ENCODE measurements around the gene SH3PXD2A. TPM values are rescaled to one million over a fixed set of nuclear protein-coding genes. Genes with fewer than 3 reads are reported as not detected.

The SH3PXD2A gene
- total and polyA plus RNA-seq, 9 of the 15 experiments (the other 6 are each of a cell fraction or from before 2014, with no cell fraction given), result 0.41 to 9.3 (median 2.5) TPM

DNA sequence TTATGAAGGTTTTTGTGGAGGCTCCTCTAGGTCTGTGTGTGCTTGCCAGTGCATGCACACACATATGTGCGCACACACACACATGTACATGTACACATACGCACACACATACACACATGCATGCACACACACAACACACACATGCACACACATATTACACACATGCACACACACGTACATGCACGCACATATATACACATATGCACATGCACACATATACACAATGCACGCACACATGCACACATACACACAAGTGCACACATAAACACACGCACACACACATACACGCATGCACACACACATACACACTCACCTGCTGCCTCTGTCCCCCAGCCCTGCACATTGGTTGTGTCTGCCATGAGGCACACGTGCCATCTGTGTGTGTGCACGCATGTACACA lies 295.6 kb downstream of the SH3PXD2A start:
- Histone ChIP-seq H3K79me2 (ENCODE audit: control insufficient read depth, insufficient read depth, low read length) (no peaks in the 10 kb centered on the region), H3K9me1 (ENCODE audit: control insufficient read depth, insufficient read depth, low read length) (no peaks in the 10 kb centered on the region), H4K20me1 (replicated peaks; ENCODE audit: control insufficient read depth, insufficient read depth, low read length) (peaks cover under 1% of the 10 kb centered on the region; the same call in 1 of the 2 replicates), H3K27me3 (ENCODE audit: control insufficient read depth in 2 of 2, insufficient read depth in 2 of 2, low read length in 2 of 2) (peaks cover 5 to 49% of the 10 kb centered on the region in 2 experiments; a peak in 3 of 5 replicates), H3K27ac (ENCODE audit: extremely low read depth, low read depth, low read length) (no peak overlapping the region), H3K36me3 (ENCODE audit: control insufficient read depth, insufficient read depth, low read length) (no peaks in the 10 kb centered on the region), H2AFZ (ENCODE audit: low read depth, low read length) (no peak overlapping the region), H3K9me3 (replicated peaks; ENCODE audit: control insufficient read depth, insufficient read depth, low read depth, low read length) (no peaks in the 10 kb centered on the region), H3K4me3 (no peak overlapping the region), H3K4me2 (ENCODE audit: insufficient read depth, low read length) (no peak overlapping the region), H3K4me1 (replicated peaks in 1 of 2; ENCODE audit: control insufficient read depth in 2 of 2, insufficient read depth in 2 of 2, low read length in 2 of 2) (peaks cover 0 to 15% of the 10 kb centered on the region in 2 experiments; a peak in 3 of 5 replicates), H3K9ac (ENCODE audit: insufficient read depth in 1 of 2, low read depth in 2 of 2, low read length in 2 of 2) (no peak overlapping the region)
- ChIA-PET CTCF (ENCODE audit: low intra/inter-chr PET ratio) (no interaction called here), POLR2A (interaction anchor here (0.5 kb wide), 1 partner anchor 242 kb away, joined by 3 read pairs; no protein-coding TSS in a partner anchor)
- DNase-seq (ENCODE audit: extremely low read depth in 1 of 4, low spot score in 3 of 4) (no peak), FAIRE-seq (no peak), ATAC-seq (no peak)
- in situ Hi-C loops (cut with MboI) (no loop called here), intact Hi-C loops (cut with micrococcal nuclease) (loop anchor here (10.0 kb wide), 1 partner anchor 145 kb away; no protein-coding TSS in a partner anchor)
- TF ChIP-seq KDM1A (IDR thresholded peaks at IDR 0.05), result peak in 1 of 2 experiments; percentile 84; a peak in 2 of 4 replicates
- no peak for TF ChIP-seq SUPT5H (IDR thresholded peaks at IDR 0.05)
- TF ChIP-seq, protein P1, sequence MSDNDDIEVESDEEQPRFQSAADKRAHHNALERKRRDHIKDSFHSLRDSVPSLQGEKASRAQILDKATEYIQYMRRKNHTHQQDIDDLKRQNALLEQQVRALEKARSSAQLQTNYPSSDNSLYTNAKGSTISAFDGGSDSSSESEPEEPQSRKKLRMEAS (CRISPR knock-in tag; IDR thresholded peaks at IDR 0.05), result 0 out of 2 replicates have a peak, but pooled peaks have one; percentile 11
- no TSS peak for BruUV-seq (replicated peaks)
- WGBS (ENCODE audit: insufficient coverage, low coverage, missing lambda C conversion rate), result 0% methylated on average over 9 of the region's 9 CpGs

DNA sequence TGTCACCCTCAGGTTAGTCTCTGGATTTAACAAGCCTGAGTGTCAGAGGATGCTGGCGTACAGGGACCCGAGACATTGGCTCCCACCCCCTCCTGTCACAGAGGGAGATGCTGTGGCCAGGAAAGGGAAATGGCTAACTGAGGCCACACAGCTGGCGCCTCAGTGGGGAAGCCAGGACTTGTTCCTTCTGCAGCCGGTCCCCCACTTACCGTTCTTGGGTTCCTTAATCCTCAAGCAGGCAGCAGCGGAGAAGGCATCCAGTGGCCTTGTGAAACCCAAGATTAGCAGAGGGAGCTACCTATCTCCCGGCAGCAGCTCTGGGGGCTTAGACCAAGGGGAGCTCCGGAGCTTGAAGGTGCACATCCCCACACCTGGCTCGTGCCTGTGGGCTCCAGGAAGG lies 296.5 kb downstream of the SH3PXD2A start:
- Histone ChIP-seq H3K9me1 (ENCODE audit: control insufficient read depth, insufficient read depth, low read length) (no peaks in the 10 kb centered on the region), H3K27ac (ENCODE audit: extremely low read depth, low read depth, low read length) (no peak overlapping the region), H3K9me3 (replicated peaks; ENCODE audit: control insufficient read depth, insufficient read depth, low read depth, low read length) (no peaks in the 10 kb centered on the region), H2AFZ (ENCODE audit: low read depth, low read length) (no peak overlapping the region), H3K9ac (ENCODE audit: insufficient read depth in 1 of 2, low read depth in 2 of 2, low read length in 2 of 2) (no peak overlapping the region), H3K27me3 (ENCODE audit: control insufficient read depth in 2 of 2, insufficient read depth in 2 of 2, low read length in 2 of 2) (peaks cover 5 to 57% of the 10 kb centered on the region in 2 experiments; a peak in 4 of 5 replicates), H3K36me3 (ENCODE audit: control insufficient read depth, insufficient read depth, low read length) (no peaks in the 10 kb centered on the region), H3K4me3 (no peak overlapping the region), H3K4me2 (ENCODE audit: insufficient read depth, low read length) (no peak overlapping the region), H3K79me2 (ENCODE audit: control insufficient read depth, insufficient read depth, low read length) (no peaks in the 10 kb centered on the region), H4K20me1 (replicated peaks; ENCODE audit: control insufficient read depth, insufficient read depth, low read length) (peaks cover 4% of the 10 kb centered on the region; the same call in 1 of the 2 replicates), H3K4me1 (replicated peaks in 1 of 2; ENCODE audit: control insufficient read depth in 2 of 2, insufficient read depth in 2 of 2, low read length in 2 of 2) (peaks cover 0 to 10% of the 10 kb centered on the region in 2 experiments; a peak in 3 of 5 replicates)
- no TSS peak for BruUV-seq (replicated peaks)
- in situ Hi-C loops (cut with MboI), result no loop called here
- intact Hi-C loops (cut with micrococcal nuclease), result no loop called here
- DNase-seq (ENCODE audit: extremely low read depth in 1 of 4, low spot score in 3 of 4), result no peak
- no peak for FAIRE-seq
- POLR2A ChIA-PET, result interaction anchor here (0.6 kb wide), 1 partner anchor 31 kb away, joined by 3 read pairs; no protein-coding TSS in a partner anchor
- no peak for ATAC-seq
- CTCF ChIA-PET (ENCODE audit: low intra/inter-chr PET ratio), result no interaction called here
- WGBS (ENCODE audit: insufficient coverage, low coverage, missing lambda C conversion rate), result 0% methylated on average over 5 of the region's 9 CpGs
- TF ChIP-seq NFATC3 (IDR thresholded peaks at IDR 0.05) (no peak), NCOA2 (IDR thresholded peaks at IDR 0.05; ENCODE audit: partially characterized antibody in 2 of 2) (no peak), ZNF165 (CRISPR knock-in tag; IDR thresholded peaks at IDR 0.05; ENCODE audit: borderline replicate concordance) (no peak), SMAD4 (CRISPR knock-in tag; conservative IDR thresholded peaks at IDR 0.05) (no peak), CEBPB (tag; IDR thresholded peaks at IDR 0.05) (no peak), ZBTB1 (CRISPR knock-in tag; IDR thresholded peaks at IDR 0.05; ENCODE audit: borderline replicate concordance, low read depth) (no peak), POLR2AphosphoS5 (IDR thresholded peaks at IDR 0.05; ENCODE audit: control insufficient read depth, insufficient read depth, low read depth, low read length) (no peak), JUNB (CRISPR knock-in tag; conservative IDR thresholded peaks at IDR 0.05) (no peak), PTTG1 (tag; IDR thresholded peaks at IDR 0.05; ENCODE audit: low read depth) (no peak), ZNF121 (CRISPR knock-in tag; conservative IDR thresholded peaks at IDR 0.05) (no peak), HDAC8 (tag; IDR thresholded peaks at IDR 0.05) (no peak), RHOXF2B (CRISPR knock-in tag; conservative IDR thresholded peaks at IDR 0.05) (no peak)
- TF ChIP-seq, protein P2, sequence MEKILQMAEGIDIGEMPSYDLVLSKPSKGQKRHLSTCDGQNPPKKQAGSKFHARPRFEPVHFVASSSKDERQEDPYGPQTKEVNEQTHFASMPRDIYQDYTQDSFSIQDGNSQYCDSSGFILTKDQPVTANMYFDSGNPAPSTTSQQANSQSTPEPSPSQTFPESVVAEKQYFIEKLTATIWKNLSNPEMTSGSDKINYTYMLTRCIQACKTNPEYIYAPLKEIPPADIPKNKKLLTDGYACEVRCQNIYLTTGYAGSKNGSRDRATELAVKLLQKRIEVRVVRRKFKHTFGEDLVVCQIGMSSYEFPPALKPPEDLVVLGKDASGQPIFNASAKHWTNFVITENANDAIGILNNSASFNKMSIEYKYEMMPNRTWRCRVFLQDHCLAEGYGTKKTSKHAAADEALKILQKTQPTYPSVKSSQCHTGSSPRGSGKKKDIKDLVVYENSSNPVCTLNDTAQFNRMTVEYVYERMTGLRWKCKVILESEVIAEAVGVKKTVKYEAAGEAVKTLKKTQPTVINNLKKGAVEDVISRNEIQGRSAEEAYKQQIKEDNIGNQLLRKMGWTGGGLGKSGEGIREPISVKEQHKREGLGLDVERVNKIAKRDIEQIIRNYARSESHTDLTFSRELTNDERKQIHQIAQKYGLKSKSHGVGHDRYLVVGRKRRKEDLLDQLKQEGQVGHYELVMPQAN (IDR thresholded peaks at IDR 0.05; ENCODE audit: borderline replicate concordance), result no peak

All from K562 (cell line).